Measurements from ENCODE around the gene CASTOR1. TPM values are rescaled to one million over a fixed set of nuclear protein-coding genes. Genes with fewer than 3 reads are reported as not detected.

Gene CASTOR1
- total and polyA plus RNA-seq, 2 donors (not counting 3 experiments of a cell fraction or from before 2014, with no cell fraction given), result 8.1 to 26.8 TPM

DNA sequence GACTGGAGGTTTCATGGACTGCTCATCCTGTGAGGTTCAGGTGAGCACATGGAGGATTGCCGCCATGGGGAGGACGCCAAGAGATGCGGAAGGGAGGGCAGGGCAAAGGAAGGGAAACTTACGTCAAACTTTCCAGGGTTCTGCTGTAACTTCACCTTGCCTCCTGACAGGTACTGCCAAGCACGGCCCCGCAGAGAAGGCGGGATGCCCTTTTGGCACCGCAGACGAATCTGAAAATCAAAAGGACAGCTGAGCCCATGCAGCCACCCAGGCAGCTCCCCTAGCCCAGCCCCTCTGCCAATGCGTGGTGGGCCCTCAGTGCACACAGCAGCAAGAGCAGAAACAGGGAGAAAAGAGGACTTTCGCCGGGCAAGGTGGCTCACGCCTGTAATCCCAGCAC lies 10.0 kb upstream of the CASTOR1 start:
- H3K27ac ChIP-seq (ENCODE audit: insufficient read depth, low read depth, low read length), result no peak overlapping the region
- no TSS peak for BruUV-seq (replicated peaks)
- H3K9me3 ChIP-seq (replicated peaks; ENCODE audit: control insufficient read depth, insufficient read depth, low read length), result no peaks in the 10 kb centered on the region
- FAIRE-seq (no peak), DNase-seq (ENCODE audit: low read depth, low spot score) (no peak)
- no peak overlapping the region for H3K4me3 ChIP-seq (replicated peaks in 1 of 3; ENCODE audit: insufficient read depth in 1 of 3, low read depth in 1 of 3, low read length in 3 of 3)
- dilution Hi-C loops (cut with MboI; ENCODE audit: extremely low pct_ligation_motif_present, low sequenced_read_pairs) (no loop called here), intact Hi-C loops (cut with micrococcal nuclease) (no loop called here)
- peaks cover 0 to 19% of the 10 kb centered on the region in 2 experiments for H3K36me3 ChIP-seq (ENCODE audit: control insufficient read depth in 2 of 2, extremely low read depth in 1 of 2, insufficient read depth in 2 of 2, low read length in 2 of 2)
- no peak overlapping the region for H2AFZ ChIP-seq (ENCODE audit: low read depth, low read length)
- H3K4me2 ChIP-seq (ENCODE audit: insufficient read depth, low read length), result no peak overlapping the region
- TF ChIP-seq POLR2A (IDR thresholded peaks at IDR 0.05; ENCODE audit: low read depth, low read length) (no peak), GATA2 (IDR thresholded peaks at IDR 0.05; ENCODE audit: insufficient read depth, insufficient read length, low read depth, low read length) (no peak), FOS (IDR thresholded peaks at IDR 0.05; ENCODE audit: borderline replicate concordance, insufficient read depth, low read length) (no peak), POLR2AphosphoS5 (IDR thresholded peaks at IDR 0.05; ENCODE audit: insufficient read depth, low read depth, low read length) (no peak), MYC (IDR thresholded peaks at IDR 0.05; ENCODE audit: low read depth, low read length) (no peak), JUN (IDR thresholded peaks at IDR 0.05; ENCODE audit: borderline replicate concordance, insufficient read depth, insufficient read length, low read depth) (no peak), EZH2 (IDR thresholded peaks at IDR 0.05; ENCODE audit: borderline replicate concordance, low read depth, low read length, severe bottlenecking) (no peak)
- TF ChIP-seq, protein P1, sequence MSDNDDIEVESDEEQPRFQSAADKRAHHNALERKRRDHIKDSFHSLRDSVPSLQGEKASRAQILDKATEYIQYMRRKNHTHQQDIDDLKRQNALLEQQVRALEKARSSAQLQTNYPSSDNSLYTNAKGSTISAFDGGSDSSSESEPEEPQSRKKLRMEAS (IDR thresholded peaks at IDR 0.05; ENCODE audit: insufficient read depth, insufficient read length), result no peak
- TF ChIP-seq, protein P2, sequence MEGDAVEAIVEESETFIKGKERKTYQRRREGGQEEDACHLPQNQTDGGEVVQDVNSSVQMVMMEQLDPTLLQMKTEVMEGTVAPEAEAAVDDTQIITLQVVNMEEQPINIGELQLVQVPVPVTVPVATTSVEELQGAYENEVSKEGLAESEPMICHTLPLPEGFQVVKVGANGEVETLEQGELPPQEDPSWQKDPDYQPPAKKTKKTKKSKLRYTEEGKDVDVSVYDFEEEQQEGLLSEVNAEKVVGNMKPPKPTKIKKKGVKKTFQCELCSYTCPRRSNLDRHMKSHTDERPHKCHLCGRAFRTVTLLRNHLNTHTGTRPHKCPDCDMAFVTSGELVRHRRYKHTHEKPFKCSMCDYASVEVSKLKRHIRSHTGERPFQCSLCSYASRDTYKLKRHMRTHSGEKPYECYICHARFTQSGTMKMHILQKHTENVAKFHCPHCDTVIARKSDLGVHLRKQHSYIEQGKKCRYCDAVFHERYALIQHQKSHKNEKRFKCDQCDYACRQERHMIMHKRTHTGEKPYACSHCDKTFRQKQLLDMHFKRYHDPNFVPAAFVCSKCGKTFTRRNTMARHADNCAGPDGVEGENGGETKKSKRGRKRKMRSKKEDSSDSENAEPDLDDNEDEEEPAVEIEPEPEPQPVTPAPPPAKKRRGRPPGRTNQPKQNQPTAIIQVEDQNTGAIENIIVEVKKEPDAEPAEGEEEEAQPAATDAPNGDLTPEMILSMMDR (IDR thresholded peaks at IDR 0.05; ENCODE audit: extremely low read depth in 1 of 2, insufficient read depth in 1 of 2, low read depth in 1 of 2, low read length in 2 of 2), result no peak
- H3K9me1 ChIP-seq (replicated peaks; ENCODE audit: control insufficient read depth, extremely low read depth, insufficient read depth, low read length), result no peaks in the 10 kb centered on the region
- no peaks in the 10 kb centered on the region for H4K20me1 ChIP-seq (replicated peaks; ENCODE audit: control insufficient read depth, extremely low read depth, insufficient read depth, low read length)
- ChIA-PET POLR2A (no interaction called here), CTCF (interaction anchor here (1.3 to 2.2 kb wide), 2 partner anchors 9 to 11 kb away, joined by 4 to 12 read pairs; no protein-coding TSS in a partner anchor)
- H3K27me3 ChIP-seq (ENCODE audit: control insufficient read depth in 2 of 2, insufficient read depth in 2 of 2, low read length in 2 of 2), result no peaks in the 10 kb centered on the region
- H3K9ac ChIP-seq (replicated peaks; ENCODE audit: extremely low read depth, insufficient read depth, low read length), result no peak overlapping the region
- H3K79me2 ChIP-seq (ENCODE audit: control insufficient read depth, insufficient read depth, low read length), result no peaks in the 10 kb centered on the region
- H3K4me1 ChIP-seq (ENCODE audit: control insufficient read depth, extremely low read depth, insufficient read depth, low read length), result peaks cover 14% of the 10 kb centered on the region

Data from endothelial cell of umbilical vein (primary cell).